Activated CD4-positive, alpha-beta T cell treated with anti-CD3 and anti-CD28 coated beads, Interleukin-2, amount 50 U/mL, for 24 hours (primary cell): ENCODE results near the gene SPTBN4.
"Not testable (repeated sequence)": the region's sequence is repeated elsewhere in the genome, so short reads cannot be mapped to it uniquely, and the experiment has no call there.

Source experiments
- DNase-seq, 2 donors: peaks; one replicate each; pipeline ENCODE4 v3.0.0-alpha.2; 2020; ENCODE audit warnings: low read depth in 1 of 2, low spot score in 1 of 2

SPTBN4 gene

GRCh38 chr19:40559394-40559793, 92.6 kb downstream of the SPTBN4 start:
- no peak for DNase-seq

- DNase-seq, result no peak
Measured at GRCh38 chr19:40560092-40560507, 93.3 kb downstream of the SPTBN4 start.

- no peak for DNase-seq
Measured at GRCh38 chr19:40561947-40562346, 95.1 kb downstream of the SPTBN4 start.

- DNase-seq, result not testable (repeated sequence)
Measured at GRCh38 chr19:40564535-40564934, 97.7 kb downstream of the SPTBN4 start.

GRCh38 chr19:40565355-40565754, 98.6 kb downstream of the SPTBN4 start:
- DNase-seq, result no peak

GRCh38 chr19:40565910-40566495, 99.2 kb downstream of the SPTBN4 start:
- no peak for DNase-seq

- no peak for DNase-seq
Measured at GRCh38 chr19:40567040-40567749, 100.4 kb downstream of the SPTBN4 start.

GRCh38 chr19:40567750-40568494, 101.1 kb downstream of the SPTBN4 start:
- DNase-seq, result no peak

GRCh38 chr19:40570313-40571004, 103.7 kb downstream of the SPTBN4 start:
- DNase-seq, result peak; percentile 78 to 90

- no peak for DNase-seq
Measured at GRCh38 chr19:40571005-40571318, 104.2 kb downstream of the SPTBN4 start.

- DNase-seq, result no peak
Measured at GRCh38 chr19:40571831-40572495, 105.2 kb downstream of the SPTBN4 start.

GRCh38 chr19:40575326-40575725, 108.5 kb downstream of the SPTBN4 start:
- DNase-seq, result no peak

GRCh38 chr19:40576151-40576584, 109.4 kb downstream of the SPTBN4 start:
- DNase-seq, result no peak

- peak; percentile 78 to 91 for DNase-seq
Measured at GRCh38 chr19:40576585-40577451, 110.0 kb downstream of the SPTBN4 start, which contains the start of gene SHKBP1. Gene SHKBP1, plus strand, starts transcription at chr19:40576873. Its CDS starts 27 bp downstream, at chr19:40576900.

GRCh38 chr19:40578442-40578908, 111.7 kb downstream of the SPTBN4 start:
- DNase-seq, result no peak

GRCh38 chr19:40580619-40581018, 113.8 kb downstream of the SPTBN4 start:
- DNase-seq, result no peak

GRCh38 chr19:40581531-40581930, 114.7 kb downstream of the SPTBN4 start:
- DNase-seq, result no peak

- no peak for DNase-seq
Measured at GRCh38 chr19:40582467-40582866, 115.7 kb downstream of the SPTBN4 start.

- DNase-seq, result no peak
Measured at GRCh38 chr19:40583283-40583682, 116.5 kb downstream of the SPTBN4 start.

- DNase-seq, result no peak
Measured at GRCh38 chr19:40584007-40584406, 117.2 kb downstream of the SPTBN4 start.
